ENCODE results near the gene CLTB. TPM values are rescaled to one million over a fixed set of nuclear protein-coding genes. Genes with fewer than 3 reads are reported as not detected.
"Not testable (repeated sequence)": the region's sequence is repeated elsewhere in the genome, so short reads cannot be mapped to it uniquely, and the experiment has no call there.

The CLTB gene
- total and polyA plus RNA-seq, 10 of the 15 experiments (the other 5 are each of a cell fraction or from before 2014, with no cell fraction given) = 1.6 to 52.8 (median 36.9) TPM

DNA sequence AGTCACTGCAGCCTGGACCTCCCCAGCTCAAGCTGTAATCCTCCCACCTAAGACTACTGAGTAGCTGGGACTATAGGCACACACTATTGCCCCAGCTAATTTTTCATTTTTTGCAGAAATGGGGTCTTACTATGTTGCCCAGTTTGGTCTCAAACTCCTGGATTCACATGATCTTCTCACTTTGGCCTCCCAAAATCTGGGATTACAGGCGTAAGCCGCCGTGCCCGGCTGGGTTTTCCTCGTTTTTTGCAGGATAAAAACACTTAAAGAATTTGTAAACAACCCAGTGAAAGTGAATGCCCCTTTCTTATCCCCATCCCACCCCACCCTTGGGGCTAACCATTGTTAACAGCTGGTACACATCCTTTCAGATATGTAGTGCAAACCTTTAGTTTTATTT is 7.7 kb downstream of the CLTB start:
- no peak overlapping the region for H3K27ac ChIP-seq (ENCODE audit: control insufficient read depth, insufficient read depth)
- H3K9ac ChIP-seq (ENCODE audit: control insufficient read depth, insufficient read depth, low read length) = no peak overlapping the region
- ChIA-PET SMC1A (ENCODE audit: uncharacterized antibody, unreplicated experiment) (no interaction called here), CTCF (no interaction called here), POLR2A (interaction anchor here (0.6 kb wide), 2 partner anchors 9 to 240 kb away, joined by 5 to 7 read pairs; no protein-coding TSS in a partner anchor), RAD21 (ENCODE audit: unreplicated experiment) (no interaction called here)
- in situ Hi-C loops (cut with MboI) (no loop called here), intact Hi-C loops (cut with micrococcal nuclease; ENCODE audit: unreplicated experiment) (no loop called here)
- no peak for TF ChIP-seq CHD2 (IDR thresholded peaks at IDR 0.05; ENCODE audit: borderline replicate concordance, low read depth, low read length)
- TF ChIP-seq SIX5 (IDR thresholded peaks at IDR 0.05; ENCODE audit: low read depth, low read length, severe bottlenecking) = no peak
- no peak for TF ChIP-seq POLR2AphosphoS2 (IDR thresholded peaks at IDR 0.05; ENCODE audit: low read depth, low read length)
- TF ChIP-seq POU2F2 (IDR thresholded peaks at IDR 0.05; ENCODE audit: borderline replicate concordance, low read depth, low read length) = no peak
- no peak for TF ChIP-seq SREBF2 (IDR thresholded peaks at IDR 0.05; ENCODE audit: low read length)
- TF ChIP-seq ETV6 (conservative IDR thresholded peaks at IDR 0.05 in 1 of 2, IDR thresholded peaks at IDR 0.05 in 1 of 2; ENCODE audit: borderline replicate concordance in 1 of 2, low read depth in 1 of 2) = no peak
- TF ChIP-seq KDM1A (IDR thresholded peaks at IDR 0.05; ENCODE audit: borderline replicate concordance) = no peak
- no peak for TF ChIP-seq SRF (IDR thresholded peaks at IDR 0.05; ENCODE audit: low read depth in 2 of 2, low read length in 2 of 2)
- no peak for TF ChIP-seq IKZF2 (IDR thresholded peaks at IDR 0.05)
- TF ChIP-seq NRF1 (conservative IDR thresholded peaks at IDR 0.05; ENCODE audit: low read depth, low read length) = no peak
- TF ChIP-seq ZNF592 (IDR thresholded peaks at IDR 0.05) = no peak
- no peak for TF ChIP-seq TBL1XR1 (IDR thresholded peaks at IDR 0.05; ENCODE audit: low read depth, low read length)
- TF ChIP-seq TCF3 (IDR thresholded peaks at IDR 0.05; ENCODE audit: borderline replicate concordance, insufficient read depth, low read depth, low read length) = no peak
- no TSS peak for BruUV-seq (replicated peaks)
- DNase-seq (ENCODE audit: low read depth, low spot score) = no peak
- no peak overlapping the region for H3K4me2 ChIP-seq (ENCODE audit: control insufficient read depth, insufficient read depth)
- FAIRE-seq = no peak
- no peaks in the 10 kb centered on the region for H3K4me1 ChIP-seq (ENCODE audit: control insufficient read depth, insufficient read depth, low read length)
- H3K4me3 ChIP-seq = no peak overlapping the region
- whole genome bisulfite sequencing (ENCODE audit: insufficient coverage, insufficient replicate concordance, low lambda C conversion rate, missing lambda C conversion rate) = 80% methylated on average over 5 of the region's 5 CpGs
- H3K9me3 ChIP-seq (replicated peaks; ENCODE audit: control insufficient read depth, insufficient read depth, low read length) = no peaks in the 10 kb centered on the region
- ATAC-seq = no peak
- H3K27me3 ChIP-seq (replicated peaks in 1 of 2; ENCODE audit: control insufficient read depth in 2 of 2, insufficient read depth in 2 of 2, low read length in 1 of 2) = no peaks in the 10 kb centered on the region
- H3K79me2 ChIP-seq (ENCODE audit: control insufficient read depth, insufficient read depth, low read length) = no peaks in the 10 kb centered on the region
- no peaks in the 10 kb centered on the region; a peak in 1 of 4 replicates for H3K36me3 ChIP-seq (ENCODE audit: control insufficient read depth in 2 of 2, insufficient read depth in 2 of 2, low read length in 1 of 2)
- no peak overlapping the region for H2AFZ ChIP-seq (ENCODE audit: control insufficient read depth, low read depth, low read length)
- H4K20me1 ChIP-seq (ENCODE audit: control insufficient read depth, insufficient read depth) = no peaks in the 10 kb centered on the region

- POLR2A ChIA-PET = interaction anchor here (0.6 kb wide), 1 partner anchor 21 kb away, joined by 3 read pairs; no protein-coding TSS in a partner anchor
- H4K20me1 ChIP-seq (ENCODE audit: control insufficient read depth, insufficient read depth); BruUV-seq (replicated peaks); RAD21 ChIA-PET (ENCODE audit: unreplicated experiment); H3K4me2 ChIP-seq (ENCODE audit: control insufficient read depth, insufficient read depth); H3K9ac ChIP-seq (ENCODE audit: control insufficient read depth, insufficient read depth, low read length); H3K9me3 ChIP-seq (replicated peaks; ENCODE audit: control insufficient read depth, insufficient read depth, low read length); H3K4me1 ChIP-seq (ENCODE audit: control insufficient read depth, insufficient read depth, low read length); H2AFZ ChIP-seq (ENCODE audit: control insufficient read depth, low read depth, low read length); H3K27ac ChIP-seq (ENCODE audit: control insufficient read depth, insufficient read depth); FAIRE-seq; SMC1A ChIA-PET (ENCODE audit: uncharacterized antibody, unreplicated experiment); DNase-seq (ENCODE audit: low read depth, low spot score); ATAC-seq; H3K27me3 ChIP-seq (replicated peaks in 1 of 2; ENCODE audit: control insufficient read depth in 2 of 2, insufficient read depth in 2 of 2, low read length in 1 of 2); CTCF ChIA-PET; H3K79me2 ChIP-seq (ENCODE audit: control insufficient read depth, insufficient read depth, low read length); in situ Hi-C loops (cut with MboI); H3K4me3 ChIP-seq; H3K36me3 ChIP-seq (ENCODE audit: control insufficient read depth in 2 of 2, insufficient read depth in 2 of 2, low read length in 1 of 2); intact Hi-C loops (cut with micrococcal nuclease; ENCODE audit: unreplicated experiment): not testable (repeated sequence)
- WGBS (ENCODE audit: insufficient coverage, insufficient replicate concordance, low lambda C conversion rate, missing lambda C conversion rate) = 79% methylated on average over 4 of the region's 10 CpGs
These were observed 8.1 kb downstream of the CLTB start for GRCh38 chr5:176408252-176408573.

Data from GM12878 (cell line).